Measurements from ENCODE around the gene RNPC3.

DNA sequence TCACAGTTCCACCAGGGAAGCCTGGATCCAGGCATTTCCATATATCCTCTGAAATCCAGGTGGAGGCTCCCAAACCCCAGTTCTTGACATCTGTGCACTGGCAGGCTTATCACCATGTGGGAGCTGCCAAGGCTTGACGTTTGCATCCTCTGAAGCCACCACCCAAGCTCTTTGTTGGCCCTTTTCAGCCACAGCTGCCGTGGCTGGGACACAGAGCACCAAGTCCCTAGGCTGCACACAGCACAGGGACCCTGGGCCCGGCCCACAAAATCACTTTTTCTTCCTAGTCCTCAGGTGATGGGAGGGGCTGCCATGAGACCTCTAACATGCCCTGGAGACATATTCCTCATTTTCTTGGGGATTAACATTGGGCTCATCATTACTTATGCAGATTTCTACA, 22.3 kb downstream of the RNPC3 start:
- no peak for TF ChIP-seq EP300 (IDR thresholded peaks at IDR 0.05; ENCODE audit: borderline replicate concordance in 1 of 2, low read depth in 2 of 2, low read length in 2 of 2)
- TF ChIP-seq, protein P1, sequence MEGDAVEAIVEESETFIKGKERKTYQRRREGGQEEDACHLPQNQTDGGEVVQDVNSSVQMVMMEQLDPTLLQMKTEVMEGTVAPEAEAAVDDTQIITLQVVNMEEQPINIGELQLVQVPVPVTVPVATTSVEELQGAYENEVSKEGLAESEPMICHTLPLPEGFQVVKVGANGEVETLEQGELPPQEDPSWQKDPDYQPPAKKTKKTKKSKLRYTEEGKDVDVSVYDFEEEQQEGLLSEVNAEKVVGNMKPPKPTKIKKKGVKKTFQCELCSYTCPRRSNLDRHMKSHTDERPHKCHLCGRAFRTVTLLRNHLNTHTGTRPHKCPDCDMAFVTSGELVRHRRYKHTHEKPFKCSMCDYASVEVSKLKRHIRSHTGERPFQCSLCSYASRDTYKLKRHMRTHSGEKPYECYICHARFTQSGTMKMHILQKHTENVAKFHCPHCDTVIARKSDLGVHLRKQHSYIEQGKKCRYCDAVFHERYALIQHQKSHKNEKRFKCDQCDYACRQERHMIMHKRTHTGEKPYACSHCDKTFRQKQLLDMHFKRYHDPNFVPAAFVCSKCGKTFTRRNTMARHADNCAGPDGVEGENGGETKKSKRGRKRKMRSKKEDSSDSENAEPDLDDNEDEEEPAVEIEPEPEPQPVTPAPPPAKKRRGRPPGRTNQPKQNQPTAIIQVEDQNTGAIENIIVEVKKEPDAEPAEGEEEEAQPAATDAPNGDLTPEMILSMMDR (IDR thresholded peaks at IDR 0.05; ENCODE audit: control extremely low read depth in 1 of 3, insufficient read depth in 1 of 3, low read depth in 1 of 3, low read length in 3 of 3) = no peak
- TF ChIP-seq SIRT6 (IDR thresholded peaks at IDR 0.05; ENCODE audit: low read length) = no peak
- no peak for TF ChIP-seq GABPA (IDR thresholded peaks at IDR 0.05; ENCODE audit: borderline replicate concordance, insufficient read depth, low read length)
- TF ChIP-seq ASH2L (IDR thresholded peaks at IDR 0.05; ENCODE audit: low read length) = no peak
- no peak for TF ChIP-seq RFX5 (IDR thresholded peaks at IDR 0.05; ENCODE audit: borderline replicate concordance, low read depth, low read length)

Measured in H1 (cell line).